H1 (cell line): ENCODE measurements around the gene RBM27. TPM values are rescaled to one million over a fixed set of nuclear protein-coding genes. Genes with fewer than 3 reads are reported as not detected.

ENCODE experiments used
- CTCF ChIA-PET: fragments of 300-600 bp; sonication (Branson Sonifier 250); formaldehyde crosslinking; loops from one replicate; lab custom pipeline; 2021; ENCODE audit not compliant: partially characterized antibody; lab: Charles Lee
- POLR2A ChIA-PET: fragments of 300-600 bp; sonication (Branson Sonifier 250); formaldehyde crosslinking; loops from one replicate; lab custom pipeline; 2021; ENCODE audit warnings: inconsistent platforms; ENCODE audit not compliant: partially characterized antibody; lab: Charles Lee
- DNase-seq, 2 experiments: peaks; one replicate each; pipeline versions ENCODE4 v3.0.0 to v3.0.0-alpha.2; 2010 to 2022; ENCODE audit warnings: low spot score in 2 of 2, low read depth in 1 of 2, mixed read lengths in 1 of 2
- FAIRE-seq: peaks from 2 replicates; lab custom pipeline; 2011; peaks lifted over from hg19 to GRCh38; lab: Jason Lieb, UNC
- H2AFZ ChIP-seq: 2 replicates; pipeline ENCODE4 v1.8.1; 2012; ENCODE audit warnings: low read length, inconsistent platforms
- H2AK5ac ChIP-seq: 2 replicates; pipeline ENCODE4 v1.6.1; 2013; ENCODE audit warnings: low read depth, low read length
- H2BK120ac ChIP-seq: replicated peaks from 2 replicates; pipeline ENCODE3; 2013; ENCODE audit warnings: low read depth, low read length, inconsistent platforms
- H2BK12ac ChIP-seq: 2 replicates; pipeline ENCODE4 v1.6.1; 2013; ENCODE audit warnings: low read depth, low read length
- H2BK15ac ChIP-seq: 2 replicates; pipeline ENCODE4 v1.6.1; 2013; ENCODE audit warnings: low read length
- H2BK20ac ChIP-seq: 2 replicates; pipeline ENCODE4 v1.6.1; 2013; ENCODE audit warnings: low read length
- H2BK5ac ChIP-seq: 2 replicates; pipeline ENCODE4 v1.6.1; 2013; ENCODE audit warnings: low read depth, low read length
- H3K14ac ChIP-seq: 2 replicates; pipeline ENCODE4 v1.6.1; 2013; ENCODE audit warnings: inconsistent platforms; ENCODE audit not compliant: insufficient read length
- H3K18ac ChIP-seq: 2 replicates; pipeline ENCODE4 v1.6.1; 2013; ENCODE audit warnings: low read length; ENCODE audit errors: extremely low read depth
- H3K23ac ChIP-seq: 2 replicates; pipeline ENCODE4 v1.6.1; 2013; ENCODE audit warnings: inconsistent platforms; ENCODE audit not compliant: insufficient read length
- H3K23me2 ChIP-seq: 2 replicates; pipeline ENCODE4 v1.6.1; 2013; ENCODE audit warnings: low read depth, low read length
- H3K27ac ChIP-seq: 2 replicates; pipeline ENCODE4 v1.6.1; 2011; ENCODE audit warnings: low read depth, low read length, inconsistent platforms
- H3K27me3 ChIP-seq, 4 experiments: replicated peaks in 1 of 4; 1 replicate in 1 of 4; 2 replicates in 3 of 4; pipeline versions ENCODE4 v1.6.1 to v1.8.1; 2011 to 2013; ENCODE audit warnings: low read length in 3 of 4, mild to moderate bottlenecking in 3 of 4, inconsistent platforms in 2 of 4, mixed read lengths in 2 of 4, moderate library complexity in 1 of 4; ENCODE audit not compliant: control insufficient read depth in 3 of 4, insufficient read depth in 3 of 4; ENCODE audit errors: extremely low read depth in 1 of 4
- H3K36me3 ChIP-seq, 4 experiments: 2 replicates each; pipeline versions ENCODE4 v1.6.1 to v1.8.1; 2011 to 2013; ENCODE audit warnings: mild to moderate bottlenecking in 4 of 4, low read length in 3 of 4, moderate library complexity in 2 of 4, control low read depth in 1 of 4, inconsistent platforms in 1 of 4; ENCODE audit not compliant: insufficient read depth in 4 of 4, control insufficient read depth in 2 of 4
- H3K4ac ChIP-seq: replicated peaks from 2 replicates; pipeline ENCODE3; 2013; ENCODE audit warnings: low read length, low read depth, mixed read lengths, inconsistent platforms; ENCODE audit not compliant: insufficient read length
- H3K4me1 ChIP-seq, 4 experiments: replicated peaks in 1 of 4; 1 replicate in 1 of 4; 2 replicates in 3 of 4; pipeline versions ENCODE4 v1.6.1 to v1.8.1; 2011 to 2013; ENCODE audit warnings: low read length in 3 of 4, inconsistent platforms in 2 of 4, mixed read lengths in 1 of 4; ENCODE audit not compliant: insufficient read depth in 4 of 4, control insufficient read depth in 3 of 4
- H3K4me2 ChIP-seq, 2 experiments: 2 replicates each; pipeline versions ENCODE4 v1.6.1 to v1.8.1; 2011 to 2013; ENCODE audit warnings: low read depth in 2 of 2, low read length in 2 of 2, control low read depth in 1 of 2, inconsistent platforms in 1 of 2, mild to moderate bottlenecking in 1 of 2; ENCODE audit not compliant: insufficient read depth in 1 of 2
- H3K4me3 ChIP-seq, 4 experiments: fragments of 200-600, 300-600 bp in 1 of 4; sonication (generic), shearing (Covaris generic), sonication (Bioruptor Twin) in 1 of 4; 2 replicates each; pipeline versions ENCODE4 v1.5.1 to v1.8.1; 2011 to 2016; ENCODE audit warnings: low read length in 4 of 4, low read depth in 3 of 4, control low read depth in 2 of 4, inconsistent platforms in 2 of 4, mild to moderate bottlenecking in 2 of 4, mixed read lengths in 1 of 4, moderate library complexity in 1 of 4; ENCODE audit not compliant: insufficient read depth in 2 of 4; ENCODE audit errors: extremely low read depth in 1 of 4
- H3K56ac ChIP-seq: replicated peaks from 2 replicates; pipeline ENCODE3; 2013; ENCODE audit warnings: low read depth, mild to moderate bottlenecking, mixed read lengths, low read length, inconsistent platforms; ENCODE audit not compliant: insufficient read length
- H3K79me1 ChIP-seq: 2 replicates; pipeline ENCODE4 v1.6.1; 2013; ENCODE audit warnings: low read depth, low read length, control low read depth
- H3K79me2 ChIP-seq, 2 experiments: 2 replicates each; pipeline versions ENCODE4 v1.6.1 to v1.8.1; 2012 to 2013; ENCODE audit warnings: low read length in 2 of 2, mild to moderate bottlenecking in 2 of 2, inconsistent platforms in 1 of 2; ENCODE audit not compliant: insufficient read depth in 2 of 2, control insufficient read depth in 1 of 2
- H3K9ac ChIP-seq, 4 experiments: replicated peaks in 1 of 4; 1 replicate in 1 of 4; 2 replicates in 3 of 4; pipeline versions ENCODE4 v1.6.1 to v1.8.1; 2011 to 2013; ENCODE audit warnings: low read depth in 3 of 4, low read length in 3 of 4, control low read depth in 2 of 4, mild to moderate bottlenecking in 2 of 4, moderate library complexity in 2 of 4, inconsistent platforms in 1 of 4; ENCODE audit errors: extremely low read depth in 1 of 4
- H3K9me3 ChIP-seq, 2 experiments: 2 replicates each; pipeline versions ENCODE4 v1.6.1 to v1.8.1; 2012 to 2013; ENCODE audit warnings: mild to moderate bottlenecking in 2 of 2, moderate library complexity in 2 of 2, control low read depth in 1 of 2, inconsistent platforms in 1 of 2, low read depth in 1 of 2, low read length in 1 of 2, mixed read lengths in 1 of 2; ENCODE audit not compliant: insufficient read depth in 2 of 2
- H4K20me1 ChIP-seq, 2 experiments: replicated peaks in 1 of 2; 2 replicates each; pipeline versions ENCODE3 to v1.8.1; 2011 to 2013; ENCODE audit warnings: inconsistent platforms in 2 of 2, low read length in 2 of 2, mild to moderate bottlenecking in 1 of 2; ENCODE audit not compliant: insufficient read depth in 2 of 2, control insufficient read depth in 1 of 2
- H4K5ac ChIP-seq: 2 replicates; pipeline ENCODE4 v1.6.1; 2013; ENCODE audit warnings: low read length, low read depth, mixed read lengths, inconsistent platforms; ENCODE audit not compliant: insufficient read length
- H4K8ac ChIP-seq: 2 replicates; pipeline ENCODE4 v1.8.0; 2013; ENCODE audit warnings: mild to moderate bottlenecking, moderate library complexity, low read length, inconsistent platforms; ENCODE audit not compliant: insufficient read depth; ENCODE audit errors: extremely low read depth
- H4K91ac ChIP-seq: replicated peaks from 2 replicates; pipeline ENCODE3; 2013; ENCODE audit warnings: low read length, mixed read lengths, inconsistent platforms; ENCODE audit not compliant: insufficient read length
- WGBS, 2 experiments: shearing (Covaris generic) in 1 of 2; methylation state at CpG; one replicate each; pipeline versions ENCODE4 v1.1.6 to v1.1.7; 2013 to 2015; ENCODE audit warnings: low lambda C conversion rate in 2 of 2, mixed read lengths in 2 of 2, inconsistent platforms in 1 of 2, low coverage in 1 of 2, missing lambda C conversion rate in 1 of 2; ENCODE audit not compliant: insufficient replicate concordance in 2 of 2, insufficient coverage in 1 of 2, insufficient read length in 1 of 2; ENCODE audit errors: extremely low coverage in 1 of 2, missing lambda C conversion rate in 1 of 2; 5-methylcytosine and 5-hydroxymethylcytosine counted together
- polyA plus RNA-seq, 7 experiments: library from polyadenylated mRNA; depleted of rRNA in 3 of 7; stranded (reverse) in 5 of 7; unstranded in 2 of 7; fragments of >200 nt in 5 of 7; fragments of 200-250 nt in 2 of 7; gene quantifications; 1 replicate in 5 of 7; 2 replicates in 1 of 7; 4 replicates in 1 of 7; pipeline versions ENCODE4 v1.2.1 to v1.2.3, GENCODE V29; 2011 to 2013; ENCODE audit warnings: missing spikeins in 2 of 7, mixed read lengths in 2 of 7
- total RNA-seq: library from RNA; stranded (reverse); fragmentation: NEBNext Ultra II Directional; extraction: Animal tissue kit (Norgen Biotek cat#: 25700); gene quantifications from 2 replicates; pipeline ENCODE4 v1.2.1, GENCODE V29; 2021

The RBM27 gene
- total and polyA plus RNA-seq, 2 of the 8 experiments (the other 6 are each of a cell fraction or from before 2014, with no cell fraction given), result 13.1 to 42.9 TPM

GRCh38 chr5:146221234-146221633 lies 17.8 kb downstream of the RBM27 start:
- Histone ChIP-seq H2BK5ac (no peak overlapping the region), H3K36me3 (peaks cover 0 to 39% (median 6%) of the 10 kb centered on the region in 4 experiments; a peak in 5 of 8 replicates), H3K23ac (no peak overlapping the region), H2BK12ac (no peak overlapping the region), H2AFZ (no peak overlapping the region), H2BK15ac (no peak overlapping the region), H3K79me1 (no peaks in the 10 kb centered on the region), H4K20me1 (peaks cover 0 to 9% of the 10 kb centered on the region in 2 experiments), H2AK5ac (no peak overlapping the region), H3K18ac (no peak overlapping the region), H3K4me3 (no peak overlapping the region), H2BK20ac (no peak overlapping the region), H3K56ac (no peak overlapping the region), H3K23me2 (no peaks in the 10 kb centered on the region), H3K4ac (no peak overlapping the region), H3K4me2 (no peak overlapping the region), H3K27me3 (no peaks in the 10 kb centered on the region), H3K4me1 (no peaks in the 10 kb centered on the region), H3K9ac (no peak overlapping the region), H2BK120ac (no peak overlapping the region), H4K91ac (no peak overlapping the region), H3K79me2 (peaks cover 0 to 47% of the 10 kb centered on the region in 2 experiments; a peak in 3 of 4 replicates), H3K27ac (no peak overlapping the region), H4K5ac (no peak overlapping the region), H4K8ac (no peak overlapping the region), H3K14ac (no peak overlapping the region), H3K9me3 (no peaks in the 10 kb centered on the region)
- FAIRE-seq, result no peak
- CTCF ChIA-PET, result interaction anchor here (0.9 kb wide), 3 partner anchors 38 to 91 kb away, joined by 3 read pairs; no protein-coding TSS in a partner anchor
- DNase-seq, result no peak
- 87% methylated on average over 3 of the region's 3 CpGs; no CpG with 5 or more reads in 1 of the 2 experiments for WGBS, 2 experiments
- POLR2A ChIA-PET, result interaction anchor here (0.7 to 1.0 kb wide), 2 partner anchors 14 to 78 kb away, joined by 3 to 4 read pairs; no protein-coding TSS in a partner anchor
